Epithelial cell of proximal tubule (primary cell): ENCODE results near the gene ULK4. TPM values are rescaled to one million over a fixed set of nuclear protein-coding genes. Genes with fewer than 3 reads are reported as not detected.

ENCODE experiments used
- DNase-seq: peaks from one replicate; pipeline ENCODE4 v3.0.0-alpha.2; 2011; ENCODE audit warnings: low read depth
- H3K4me3 ChIP-seq: 2 replicates; pipeline ENCODE4 v1.5.1; 2011; ENCODE audit warnings: low read depth, mild to moderate bottlenecking, low read length
- CTCF ChIP-seq: conservative IDR thresholded peaks from 2 replicates; pipeline ENCODE4 v1.5.1; 2012; ENCODE audit warnings: low read depth, mild to moderate bottlenecking, low read length
- total RNA-seq: library from RNA; depleted of rRNA; stranded (reverse); fragments of >200 nt; gene quantifications from 2 replicates; pipeline ENCODE4 v1.2.3, GENCODE V29; 2015

ULK4 gene
- total RNA-seq, 1 donor from 2014 or later: 2.2 TPM

- TF ChIP-seq CTCF: no peak
- DNase-seq: peak; percentile 29
- no peak overlapping the region for H3K4me3 ChIP-seq
These were observed 484.4 kb downstream of the ULK4 start for GRCh38 chr3:41477399-41478014.

- DNase-seq: no peak
- TF ChIP-seq CTCF: no peak
These were observed 492.8 kb downstream of the ULK4 start for GRCh38 chr3:41469083-41469482.

GRCh38 chr3:41467481-41467880, 494.4 kb downstream of the ULK4 start:
- no peak for DNase-seq
- no peak for TF ChIP-seq CTCF
- no peak overlapping the region for H3K4me3 ChIP-seq

More at GRCh38 chr3:41469083-41469482, 492.8 kb downstream of the ULK4 start:
- no peak overlapping the region for H3K4me3 ChIP-seq

- DNase-seq: no peak
- no peak overlapping the region for H3K4me3 ChIP-seq
- TF ChIP-seq CTCF: no peak
These were observed 497.0 kb downstream of the ULK4 start for GRCh38 chr3:41464858-41465257.

- TF ChIP-seq CTCF: no peak
- no peak for DNase-seq
- H3K4me3 ChIP-seq: no peak overlapping the region
These were observed 497.5 kb downstream of the ULK4 start for GRCh38 chr3:41464401-41464800.

GRCh38 chr3:41462103-41462691, 499.7 kb downstream of the ULK4 start:
- no peak overlapping the region for H3K4me3 ChIP-seq
- no peak for TF ChIP-seq CTCF
- no peak for DNase-seq

- no peak for TF ChIP-seq CTCF
- DNase-seq: no peak
- no peak overlapping the region for H3K4me3 ChIP-seq
These were observed 501.2 kb downstream of the ULK4 start for GRCh38 chr3:41460736-41461135.
